GM23338 (cell line): ENCODE results near the gene ITGB5. TPM values are rescaled to one million over a fixed set of nuclear protein-coding genes. Genes with fewer than 3 reads are reported as not detected.

Experiments
- ATAC-seq: fragments of 200-7000 bp; cut with Tn5 transposase; 3 replicates; pipeline ENCODE4 v1.9.1; 2020
- DNase-seq: peaks from one replicate; pipeline ENCODE4 v3.0.0-alpha.2; 2015; ENCODE audit warnings: low spot score
- H2AFZ ChIP-seq: fragments of 200-600 bp; sonication (generic); 2 replicates; pipeline ENCODE4 v1.8.0; 2016; ENCODE audit warnings: antibody characterized with exemption, mild to moderate bottlenecking, moderate library complexity
- H3F3A ChIP-seq: fragments of 200-600 bp; sonication (generic); replicated peaks from 2 replicates; pipeline ENCODE4 v1.8.0; 2017; ENCODE audit warnings: antibody characterized with exemption, mixed run types, low read depth
- H3K27ac ChIP-seq: fragments of 200-600 bp; sonication (generic); 2 replicates; pipeline ENCODE4 v1.6.1; 2016; ENCODE audit warnings: low read depth
- H3K27me3 ChIP-seq: fragments of 200-600 bp; sonication (generic); 2 replicates; pipeline ENCODE4 v1.8.0; 2016; ENCODE audit warnings: mild to moderate bottlenecking, mixed run types, moderate library complexity; ENCODE audit not compliant: insufficient read depth
- H3K36me3 ChIP-seq: fragments of 200-600 bp; sonication (generic); 2 replicates; pipeline ENCODE4 v1.8.0; 2016; ENCODE audit warnings: mild to moderate bottlenecking; ENCODE audit not compliant: insufficient read depth
- H3K4me1 ChIP-seq: fragments of 200-600 bp; sonication (generic); 2 replicates; pipeline ENCODE4 v1.8.0; 2016; ENCODE audit warnings: mild to moderate bottlenecking, moderate library complexity; ENCODE audit not compliant: insufficient read depth
- H3K4me2 ChIP-seq: fragments of 200-600 bp; sonication (generic); 2 replicates; pipeline ENCODE4 v1.7.1; 2017; ENCODE audit warnings: mixed run types
- H3K4me3 ChIP-seq: fragments of 200-600 bp; sonication (generic); 2 replicates; pipeline ENCODE4 v1.6.1; 2016; ENCODE audit warnings: mixed run types
- H3K79me2 ChIP-seq: fragments of 200-600 bp; sonication (generic); replicated peaks from 2 replicates; pipeline ENCODE4 v1.8.0; 2017; ENCODE audit warnings: mild to moderate bottlenecking; ENCODE audit not compliant: insufficient read depth
- H3K9me2 ChIP-seq: fragments of 200-600 bp; sonication (generic); 2 replicates; pipeline ENCODE4 v1.8.0; 2017; ENCODE audit not compliant: insufficient read depth
- H4K20me1 ChIP-seq: fragments of 200-600 bp; sonication (generic); replicated peaks from 2 replicates; pipeline ENCODE4 v1.8.0; 2017; ENCODE audit warnings: mild to moderate bottlenecking; ENCODE audit not compliant: insufficient read depth
- H3K27ac Mint-ChIP-seq: 2 replicates; pipeline ENCODE4 v1.8.0; 2020; ENCODE audit warnings: inconsistent platforms, mild to moderate bottlenecking, moderate library complexity, mixed read lengths
- H3K27me3 Mint-ChIP-seq: 3 replicates; pipeline ENCODE4 v1.8.0; 2022; ENCODE audit warnings: low read depth, mild to moderate bottlenecking, moderate library complexity, mixed read lengths, inconsistent platforms; ENCODE audit not compliant: insufficient read depth, poor library complexity
- H3K36me3 Mint-ChIP-seq: 3 replicates; pipeline ENCODE4 v1.8.0; 2021; ENCODE audit warnings: low read depth, mild to moderate bottlenecking, inconsistent platforms, moderate library complexity, mixed read lengths
- H3K4me1 Mint-ChIP-seq: 3 replicates; pipeline ENCODE4 v1.8.0; 2020; ENCODE audit warnings: mild to moderate bottlenecking, inconsistent platforms, mixed read lengths
- H3K4me3 Mint-ChIP-seq: 3 replicates; pipeline ENCODE4 v1.8.0; 2021; ENCODE audit warnings: moderate library complexity, mild to moderate bottlenecking, inconsistent platforms, mixed read lengths
- H3K9me3 Mint-ChIP-seq: 3 replicates; pipeline ENCODE4 v1.8.0; 2020; ENCODE audit warnings: moderate library complexity, mild to moderate bottlenecking, inconsistent platforms, mixed read lengths
- CREB1 ChIP-seq: fragments of 250-450 bp; sonication (Bioruptor Pico); IDR thresholded peaks from 2 replicates; pipeline ENCODE4 v1.5.0; 2020; ENCODE audit warnings: low read depth, mild to moderate bottlenecking, moderate library complexity
- CTCF ChIP-seq, 2 experiments: fragments of 200-600 bp in 1 of 2; sonication (generic) in 1 of 2; conservative IDR thresholded peaks; 2 replicates each; pipeline versions ENCODE4 v1.5.1 to v1.6.1; 2016 to 2017; ENCODE audit warnings: antibody characterized with exemption in 2 of 2, low read depth in 2 of 2, mild to moderate bottlenecking in 2 of 2, moderate library complexity in 1 of 2
- ETS1 ChIP-seq: IDR thresholded peaks from 2 replicates; pipeline ENCODE4 v1.6.1; 2016; ENCODE audit warnings: antibody characterized with exemption
- EZH2 ChIP-seq: fragments of 200-600 bp; sonication (generic); IDR thresholded peaks from one replicate; pipeline ENCODE4 v1.8.0; 2017; ENCODE audit warnings: antibody characterized with exemption, mild to moderate bottlenecking, low read depth; ENCODE audit not compliant: unreplicated experiment
- NANOG ChIP-seq: IDR thresholded peaks from 2 replicates; pipeline ENCODE4 v1.6.1; 2016; ENCODE audit warnings: antibody characterized with exemption, borderline replicate concordance
- POLR2AphosphoS5 ChIP-seq: IDR thresholded peaks from 2 replicates; pipeline ENCODE4 v1.6.1; 2016; ENCODE audit warnings: antibody characterized with exemption, low read depth
- REST ChIP-seq: IDR thresholded peaks from one replicate; pipeline ENCODE4 v1.6.1; 2018; ENCODE audit warnings: antibody characterized with exemption; ENCODE audit not compliant: unreplicated experiment
- STAT1 ChIP-seq: IDR thresholded peaks from one replicate; pipeline ENCODE4 v1.6.1; 2016; ENCODE audit warnings: antibody characterized with exemption; ENCODE audit not compliant: unreplicated experiment
- ZNF114 ChIP-seq: fragments of 250-450 bp; sonication (Bioruptor Pico); IDR thresholded peaks from 2 replicates; pipeline ENCODE4 v1.5.0; 2020; ENCODE audit warnings: mild to moderate bottlenecking, moderate library complexity
- ZNF331 ChIP-seq: fragments of 250-450 bp; sonication (Bioruptor Pico); IDR thresholded peaks from 2 replicates; pipeline ENCODE4 v1.5.0; 2020; ENCODE audit warnings: low read depth, mild to moderate bottlenecking, moderate library complexity
- polyA plus RNA-seq: library from polyadenylated mRNA; unstranded; fragments of >200 nt; fragmentation: Nextera tagmentation; extraction: Ambion mirVana; gene quantifications from 2 replicates; pipeline ENCODE4 v1.2.1, GENCODE V29; 2016
- total RNA-seq: library from RNA; depleted of rRNA; stranded (reverse); fragments of >200 nt; shearing (Covaris generic); gene quantifications from 2 replicates; pipeline ENCODE4 v1.2.3, GENCODE V29; 2014

The ITGB5 gene
- total and polyA plus RNA-seq, 2 experiments from 2014 or later, result 68.2 to 269 TPM

GRCh38 chr3:124873226-124873625 is 13.9 kb downstream of the ITGB5 start:
- Mint-ChIP-seq H3K36me3 (peaks cover 32% of the 10 kb centered on the region), H3K9me3 (no peaks in the 10 kb centered on the region), H3K27ac (no peak overlapping the region), H3K4me1 (peaks cover 31% of the 10 kb centered on the region), H3K27me3 (peaks cover 6% of the 10 kb centered on the region), H3K4me3 (0 out of 3 replicates have a peak overlapping the region, but pooled peaks have one; percentile 5)
- H3F3A ChIP-seq, result 0 out of 2 replicates have a peak, but pooled peaks cover 4% of the 10 kb centered on the region
- DNase-seq, result peak; percentile 58
- H3K4me2 ChIP-seq, result peak overlapping the region; percentile 27; the same call in 1 of the 2 replicates
- no peak for TF ChIP-seq NANOG
- no peaks in the 10 kb centered on the region for H3K27me3 ChIP-seq
- peaks cover 99% of the 10 kb centered on the region for H3K79me2 ChIP-seq
- peak overlapping the region; percentile 26 for H3K27ac ChIP-seq
- H3K9me2 ChIP-seq, result no peaks in the 10 kb centered on the region
- peaks cover 13% of the 10 kb centered on the region for H3K36me3 ChIP-seq
- no peak overlapping the region for H2AFZ ChIP-seq
- peak; percentile 55 for ATAC-seq
- H3K4me3 ChIP-seq, result no peak overlapping the region
- peaks cover 37% of the 10 kb centered on the region for H3K4me1 ChIP-seq
- peaks cover 41% of the 10 kb centered on the region for H4K20me1 ChIP-seq

- Mint-ChIP-seq H3K27me3 (peaks cover 12% of the 10 kb centered on the region), H3K36me3 (peaks cover 58% of the 10 kb centered on the region)
These were observed 19.7 kb downstream of the ITGB5 start for GRCh38 chr3:124867511-124867910.

GRCh38 chr3:124862006-124862405 is 25.2 kb downstream of the ITGB5 start:
- Histone ChIP-seq H3K4me3 (no peak overlapping the region), H4K20me1 (peaks cover 30% of the 10 kb centered on the region), H3F3A (0 out of 2 replicates have a peak, but pooled peaks cover 4% of the 10 kb centered on the region), H3K4me1 (peaks cover 7% of the 10 kb centered on the region; the same call in 1 of the 2 replicates), H3K4me2 (no peak overlapping the region), H3K36me3 (peaks cover 5% of the 10 kb centered on the region), H3K27ac (no peak overlapping the region), H3K9me2 (no peaks in the 10 kb centered on the region), H2AFZ (no peak overlapping the region), H3K27me3 (no peaks in the 10 kb centered on the region), H3K79me2 (peaks cover 99% of the 10 kb centered on the region)
- H3K4me3 Mint-ChIP-seq, result no peak overlapping the region
- H3K9me3 Mint-ChIP-seq, result no peaks in the 10 kb centered on the region
- H3K36me3 Mint-ChIP-seq, result peaks cover 43% of the 10 kb centered on the region
- no peak; the same call in 2 of the 3 replicates for ATAC-seq
- no peak for DNase-seq
- H3K27ac Mint-ChIP-seq, result no peak overlapping the region
- H3K4me1 Mint-ChIP-seq, result peaks cover 22% of the 10 kb centered on the region
- peaks cover 7% of the 10 kb centered on the region for H3K27me3 Mint-ChIP-seq
- no peak for TF ChIP-seq ZNF114 (CRISPR knock-in tag)
- TF ChIP-seq REST, result no peak
- no peak for TF ChIP-seq STAT1
- no peak for TF ChIP-seq CTCF (conservative IDR thresholded peaks at IDR 0.05; ENCODE audit: low read depth in 2 of 2)
- no peak for TF ChIP-seq ETS1
- no peak for TF ChIP-seq ZNF331 (CRISPR knock-in tag)
- no peak for TF ChIP-seq EZH2

More at GRCh38 chr3:124867511-124867910, 19.7 kb downstream of the ITGB5 start:
- Histone ChIP-seq H3F3A (0 out of 2 replicates have a peak, but pooled peaks cover 8% of the 10 kb centered on the region), H3K4me3 (no peak overlapping the region), H4K20me1 (peaks cover 31% of the 10 kb centered on the region), H3K4me2 (no peak overlapping the region), H2AFZ (no peak overlapping the region), H3K79me2 (peaks cover 98% of the 10 kb centered on the region), H3K4me1 (no peaks in the 10 kb centered on the region), H3K27ac (peak overlapping the region; percentile 39; the same call in 1 of the 2 replicates), H3K27me3 (no peaks in the 10 kb centered on the region), H3K36me3 (peaks cover 15% of the 10 kb centered on the region), H3K9me2 (no peaks in the 10 kb centered on the region)
- DNase-seq (no peak), ATAC-seq (no peak)
- H3K4me3 Mint-ChIP-seq, result no peak overlapping the region
- H3K4me1 Mint-ChIP-seq, result peaks cover 10% of the 10 kb centered on the region; the same call in 2 of the 3 replicates
- H3K27ac Mint-ChIP-seq, result no peak overlapping the region
- H3K9me3 Mint-ChIP-seq, result no peaks in the 10 kb centered on the region
- TF ChIP-seq POLR2AphosphoS5, result no peak
- no peak for TF ChIP-seq EZH2
- TF ChIP-seq CREB1 (CRISPR knock-in tag), result no peak
